Retinal pigment epithelial cell (primary cell): Measurements from ENCODE around the gene LECT2.

Experiments used
- DNase-seq: peaks from one replicate; pipeline ENCODE4 v3.0.0-alpha.2; 2010; ENCODE audit warnings: low read depth
- H3K4me3 ChIP-seq: 2 replicates; pipeline ENCODE4 v1.5.1; 2011; ENCODE audit warnings: mild to moderate bottlenecking, low read length, control low read depth, moderate library complexity
- TF ChIP-seq, protein P1 (sequence below): conservative IDR thresholded peaks from 2 replicates; pipeline ENCODE4 v1.5.1; 2011; ENCODE audit warnings: low read depth, low read length, control low read depth, inconsistent platforms

The LECT2 gene

DNA sequence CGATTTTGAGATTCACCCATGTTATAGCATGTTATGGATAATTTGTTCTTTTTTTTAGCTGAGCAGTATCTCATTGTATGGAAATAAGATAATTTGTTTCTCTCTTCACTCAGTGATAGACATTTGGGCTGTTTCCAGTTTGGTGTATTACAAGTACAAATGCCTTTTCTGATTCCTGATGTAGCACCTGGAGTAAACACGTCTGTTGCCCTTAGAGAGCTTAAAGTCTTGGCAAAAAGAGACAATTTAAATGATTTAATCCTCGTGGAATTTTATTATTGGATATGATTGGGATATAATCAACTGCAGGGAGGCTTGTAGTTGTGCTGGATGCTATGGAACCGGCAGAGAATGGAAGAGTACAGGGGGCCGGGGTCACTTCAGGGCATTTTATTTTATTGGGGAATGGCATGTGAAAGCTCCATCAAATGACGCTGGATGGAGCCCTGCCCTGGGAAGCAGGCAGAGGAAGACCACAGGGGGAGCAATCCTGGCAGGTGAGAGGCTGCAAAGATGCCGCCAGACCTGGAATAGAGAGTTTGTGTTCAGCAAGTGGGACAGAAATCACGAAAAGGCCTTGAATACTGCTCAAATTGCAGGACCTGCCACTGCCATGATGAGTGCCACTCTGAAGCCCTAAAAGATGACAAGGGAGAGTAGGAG lies 43.0 kb upstream of the LECT2 start:
- H3K4me3 ChIP-seq, result no peak overlapping the region
- DNase-seq, result no peak
- TF ChIP-seq, protein P1, sequence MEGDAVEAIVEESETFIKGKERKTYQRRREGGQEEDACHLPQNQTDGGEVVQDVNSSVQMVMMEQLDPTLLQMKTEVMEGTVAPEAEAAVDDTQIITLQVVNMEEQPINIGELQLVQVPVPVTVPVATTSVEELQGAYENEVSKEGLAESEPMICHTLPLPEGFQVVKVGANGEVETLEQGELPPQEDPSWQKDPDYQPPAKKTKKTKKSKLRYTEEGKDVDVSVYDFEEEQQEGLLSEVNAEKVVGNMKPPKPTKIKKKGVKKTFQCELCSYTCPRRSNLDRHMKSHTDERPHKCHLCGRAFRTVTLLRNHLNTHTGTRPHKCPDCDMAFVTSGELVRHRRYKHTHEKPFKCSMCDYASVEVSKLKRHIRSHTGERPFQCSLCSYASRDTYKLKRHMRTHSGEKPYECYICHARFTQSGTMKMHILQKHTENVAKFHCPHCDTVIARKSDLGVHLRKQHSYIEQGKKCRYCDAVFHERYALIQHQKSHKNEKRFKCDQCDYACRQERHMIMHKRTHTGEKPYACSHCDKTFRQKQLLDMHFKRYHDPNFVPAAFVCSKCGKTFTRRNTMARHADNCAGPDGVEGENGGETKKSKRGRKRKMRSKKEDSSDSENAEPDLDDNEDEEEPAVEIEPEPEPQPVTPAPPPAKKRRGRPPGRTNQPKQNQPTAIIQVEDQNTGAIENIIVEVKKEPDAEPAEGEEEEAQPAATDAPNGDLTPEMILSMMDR, result no peak

DNA sequence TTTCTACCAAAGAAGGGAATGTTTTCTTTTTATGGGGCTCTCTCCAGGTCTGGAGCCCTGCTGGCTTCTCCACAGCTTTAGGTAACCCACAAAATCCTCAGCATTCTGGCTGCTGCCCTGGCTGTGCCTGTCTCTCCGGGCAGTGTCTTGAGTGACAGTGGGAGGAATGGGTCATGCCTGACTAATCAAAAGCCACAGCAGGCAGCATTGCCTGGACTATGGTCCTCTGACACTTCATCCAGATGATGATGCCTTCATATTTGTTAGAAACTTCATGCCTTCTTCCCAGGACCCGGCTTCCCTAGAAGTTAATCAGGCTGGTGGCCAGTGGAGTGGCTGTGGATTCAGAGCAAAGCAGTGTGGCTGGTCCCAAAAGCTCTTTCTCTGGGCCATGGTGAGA lies 41.8 kb upstream of the LECT2 start:
- DNase-seq, result no peak
- TF ChIP-seq, protein P1, result no peak
- no peak overlapping the region for H3K4me3 ChIP-seq

DNA sequence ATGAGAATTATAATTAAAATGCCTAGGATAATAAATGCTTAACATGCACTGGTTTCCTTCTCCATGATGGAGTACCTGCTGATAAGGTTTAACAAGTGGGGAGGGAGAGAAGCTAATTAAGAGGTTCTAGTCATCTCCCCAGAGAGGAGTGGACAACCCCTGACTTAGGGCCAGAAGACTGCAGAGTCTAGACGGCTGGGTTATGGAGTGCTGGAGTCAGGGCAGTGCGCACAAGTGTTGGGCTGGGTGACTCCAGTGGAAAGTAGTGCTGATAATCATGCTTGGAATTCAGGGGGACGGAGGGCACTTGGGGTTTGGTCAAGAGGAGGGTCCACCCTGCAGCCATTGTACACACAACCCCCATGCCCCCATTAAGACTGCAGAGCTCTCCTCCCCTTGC lies 41.2 kb upstream of the LECT2 start:
- no peak overlapping the region for H3K4me3 ChIP-seq

DNA sequence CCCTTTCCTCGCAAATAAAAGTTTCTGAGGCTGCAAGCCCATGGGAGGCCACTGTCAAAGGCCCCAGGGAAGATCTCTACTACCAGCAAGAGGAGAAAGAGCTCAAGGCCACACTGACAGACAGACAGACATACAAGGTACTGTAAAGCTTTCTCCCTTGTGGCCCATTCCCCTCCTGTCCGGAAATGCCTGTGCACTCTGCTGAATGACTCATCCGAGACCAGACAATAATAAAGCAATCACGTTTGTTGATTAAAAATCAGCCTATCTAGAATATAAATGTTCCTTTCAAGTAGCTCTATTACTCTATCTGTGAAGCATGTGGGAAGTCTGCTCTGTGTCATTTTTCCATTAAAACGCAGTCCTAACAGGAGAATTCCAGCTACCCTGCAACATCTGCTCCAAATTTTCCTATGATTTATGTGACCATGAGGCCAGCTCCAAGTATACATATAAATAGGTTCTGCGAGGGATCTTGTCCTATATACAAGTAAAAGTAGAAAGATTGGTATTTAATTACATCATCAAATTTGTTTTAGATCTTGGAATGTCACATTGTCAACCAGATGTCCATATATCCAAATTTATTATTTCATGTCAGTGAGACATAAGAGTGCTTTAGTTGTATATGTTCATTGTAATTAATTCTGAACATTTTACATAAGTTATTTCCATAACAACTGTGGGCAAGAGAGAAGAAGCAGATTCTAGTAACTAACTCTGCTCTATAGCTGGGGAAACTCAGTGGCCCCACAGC lies 39.3 kb upstream of the LECT2 start:
- no peak for DNase-seq
- no peak overlapping the region for H3K4me3 ChIP-seq
- TF ChIP-seq, protein P1, result no peak

More for the DNA sequence above, 41.2 kb upstream of the LECT2 start:
- TF ChIP-seq, protein P1, result no peak
- no peak for DNase-seq

DNA sequence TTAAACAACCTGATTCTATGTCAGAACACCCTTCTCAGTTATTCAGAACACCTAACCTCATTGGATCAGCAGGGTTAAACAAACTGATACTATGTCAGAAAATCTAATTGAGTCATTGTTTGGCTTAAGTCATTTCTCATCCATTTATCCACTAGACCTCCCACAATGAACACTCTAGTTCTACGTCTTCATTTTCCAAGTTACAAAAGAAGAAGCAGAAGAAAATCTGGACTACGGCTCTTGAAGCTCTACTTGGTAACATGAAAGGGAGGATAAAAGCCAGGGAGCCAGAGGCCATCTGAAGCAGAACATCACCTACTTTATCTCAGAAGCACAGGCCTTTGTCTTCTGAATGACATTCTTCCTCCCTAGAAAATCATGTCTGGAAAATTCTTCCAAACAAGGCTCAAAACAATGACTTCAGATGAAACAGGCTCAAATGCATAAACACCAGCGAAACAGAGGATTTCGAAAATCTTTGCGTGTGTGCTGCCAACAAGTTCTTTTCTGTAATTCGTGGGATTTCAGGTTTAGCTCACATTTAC lies 38.6 kb upstream of the LECT2 start:
- TF ChIP-seq, protein P1, result no peak
- H3K4me3 ChIP-seq, result no peak overlapping the region
- DNase-seq, result no peak

DNA sequence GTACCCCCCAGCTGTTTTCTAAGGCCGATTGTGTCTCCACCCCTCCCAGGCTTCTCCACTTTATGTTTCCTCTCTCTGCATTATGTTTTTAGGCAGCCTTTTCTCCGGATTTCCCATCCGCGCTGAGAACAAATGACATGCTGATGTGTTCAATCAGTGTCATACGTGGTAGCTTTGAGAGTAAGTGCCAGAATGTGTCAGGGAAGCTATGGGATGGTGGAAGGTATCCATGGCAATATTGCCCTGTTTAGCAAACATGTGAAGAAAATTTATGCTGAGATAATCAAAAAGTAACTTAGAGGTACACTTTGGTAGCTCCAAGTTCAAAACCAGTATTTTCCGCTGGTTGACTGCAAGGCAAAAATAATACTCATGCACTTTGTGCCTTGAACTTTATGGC lies 36.6 kb upstream of the LECT2 start:
- TF ChIP-seq, protein P1, result no peak
- DNase-seq, result no peak
- no peak overlapping the region for H3K4me3 ChIP-seq
